HL-60/S4 (cell line): ENCODE measurements around the gene HLA-DOB.

Source experiments
- in situ Hi-C: fragments of 300-500 bp; cut with MboI; formaldehyde crosslinking; loops from 2 replicates; pipeline ENCODE4 v1.14.3; 2022; ENCODE audit warnings: low sequenced_read_pairs

Gene HLA-DOB

DNA sequence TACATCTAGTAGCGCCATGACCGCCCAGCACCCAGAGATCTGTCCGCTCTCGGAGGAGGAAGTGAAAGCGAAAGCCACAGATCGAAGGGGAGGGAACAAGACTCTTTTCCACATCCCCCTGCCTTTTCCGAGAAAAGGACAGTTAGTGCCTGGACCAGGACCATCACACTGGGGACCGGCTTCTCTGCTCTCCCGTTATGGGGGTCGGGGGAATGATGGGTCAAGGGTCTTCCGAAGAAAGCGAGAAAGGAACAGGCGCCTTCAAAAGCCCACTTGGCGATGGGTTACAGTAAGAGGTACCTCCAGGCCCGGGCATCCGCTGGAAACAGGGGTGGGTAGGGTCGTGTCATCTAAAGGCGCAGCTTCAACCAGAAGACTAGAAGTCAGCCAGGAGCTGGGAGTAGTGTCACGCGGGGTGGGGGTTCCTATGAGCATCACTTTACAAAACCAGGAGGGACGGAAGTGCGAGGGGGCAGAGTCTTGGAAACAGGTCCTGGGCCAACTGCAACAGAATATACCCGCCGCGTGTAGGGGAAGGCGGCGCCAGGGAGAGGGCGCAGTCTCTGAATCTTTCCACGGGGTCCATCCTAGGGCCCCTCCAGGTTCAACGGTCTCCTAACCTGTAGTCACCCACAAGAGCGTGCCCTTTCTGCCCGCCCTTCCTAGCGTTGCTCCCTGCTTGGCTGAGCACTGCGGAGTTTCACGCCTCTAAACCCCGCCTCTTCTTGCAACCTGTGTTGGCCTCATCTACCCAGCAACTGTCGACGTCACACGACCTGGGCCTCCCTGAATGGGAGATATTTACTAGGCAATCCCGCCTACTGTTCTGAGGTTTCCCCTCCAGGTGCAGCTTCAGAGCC is 27.4 kb upstream of the HLA-DOB start, which contains the start of gene PSMB8:
Gene PSMB8 (minus strand): TSS at position 69 of the 860 bp plus-strand sequence. CDS start 51 bp downstream, at position 18.
- in situ Hi-C loops, result no loop called here

DNA sequence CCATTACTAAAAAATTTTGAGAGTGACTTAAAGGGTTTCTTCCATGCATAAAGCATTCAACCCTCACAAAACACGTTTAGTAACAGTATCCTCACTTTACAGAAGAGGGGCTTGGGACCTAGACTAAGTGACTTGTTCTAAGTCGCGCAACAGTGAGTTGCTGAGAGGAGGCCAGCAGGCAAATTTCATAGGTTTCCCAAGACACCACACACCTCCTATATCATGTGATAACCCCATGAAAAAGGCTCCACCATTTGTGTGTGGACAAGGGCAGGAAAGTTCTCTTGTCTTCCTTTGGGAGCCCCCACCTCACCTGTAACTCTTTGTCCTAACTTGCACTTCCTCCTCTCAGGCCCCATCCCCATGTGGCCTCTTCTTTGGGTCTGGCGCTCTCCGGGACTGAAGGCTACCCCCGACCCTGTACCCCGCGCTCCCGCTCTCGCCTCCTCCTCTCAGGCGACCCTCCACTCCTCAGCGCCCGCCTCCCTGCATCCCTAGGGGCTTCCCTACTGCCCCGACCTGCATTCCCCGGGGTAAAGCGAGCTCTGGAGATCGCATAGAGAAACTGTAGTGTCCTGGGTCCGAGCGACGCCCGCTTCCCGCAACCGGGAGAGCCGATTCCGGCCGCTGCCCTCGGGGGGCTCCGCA is 26.7 kb upstream of the HLA-DOB start:
- in situ Hi-C loops, result no loop called here

DNA sequence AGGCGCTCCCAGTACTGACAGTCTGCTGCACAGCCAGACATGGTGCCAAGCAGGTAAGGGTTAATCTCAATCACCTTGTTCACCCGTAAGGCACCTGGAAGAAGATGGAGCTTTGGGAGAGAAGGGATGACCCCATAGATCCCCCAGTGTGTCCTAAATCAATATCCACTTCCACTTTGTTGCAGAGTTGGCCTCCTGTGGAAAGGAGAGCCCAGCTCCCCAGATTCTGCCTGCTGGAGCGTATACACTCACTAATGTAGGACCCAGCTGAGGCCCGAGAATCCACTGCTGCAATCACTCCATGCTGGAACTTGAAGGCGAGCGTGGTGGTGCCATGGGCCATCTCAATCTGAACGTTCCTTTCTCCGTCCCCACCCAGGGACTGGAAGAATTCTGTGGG is 25.9 kb upstream of the HLA-DOB start:
- in situ Hi-C loops, result no loop called here

DNA sequence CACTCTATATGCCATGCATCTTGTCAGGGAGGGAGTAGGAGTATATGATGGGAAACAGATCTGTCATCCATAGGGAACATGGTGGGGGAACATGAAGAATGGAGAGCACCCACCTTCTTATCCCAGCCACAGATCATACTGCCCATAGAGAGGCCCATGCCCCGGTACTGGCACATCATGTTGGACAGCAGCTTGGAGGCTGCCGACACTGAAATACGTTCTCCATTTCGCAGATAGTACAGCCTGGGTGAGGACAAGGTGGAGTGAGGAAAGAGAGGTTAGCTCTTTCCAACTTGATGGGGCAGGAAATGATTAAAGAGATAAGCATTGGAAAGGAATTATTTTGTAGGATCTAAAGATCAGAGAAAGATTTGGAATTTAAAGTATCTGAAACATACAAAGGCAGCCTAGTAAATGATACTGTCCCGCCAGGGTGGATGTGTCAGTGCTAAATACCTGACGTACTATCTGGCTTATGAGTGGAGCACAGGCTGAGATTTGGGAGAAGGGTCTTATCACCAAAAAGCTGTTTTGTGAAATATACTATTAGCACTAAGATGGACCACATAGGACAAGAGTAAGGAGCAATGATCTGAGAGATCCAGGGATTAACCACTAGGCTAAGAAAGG is 25.3 kb upstream of the HLA-DOB start:
- in situ Hi-C loops, result no loop called here

DNA sequence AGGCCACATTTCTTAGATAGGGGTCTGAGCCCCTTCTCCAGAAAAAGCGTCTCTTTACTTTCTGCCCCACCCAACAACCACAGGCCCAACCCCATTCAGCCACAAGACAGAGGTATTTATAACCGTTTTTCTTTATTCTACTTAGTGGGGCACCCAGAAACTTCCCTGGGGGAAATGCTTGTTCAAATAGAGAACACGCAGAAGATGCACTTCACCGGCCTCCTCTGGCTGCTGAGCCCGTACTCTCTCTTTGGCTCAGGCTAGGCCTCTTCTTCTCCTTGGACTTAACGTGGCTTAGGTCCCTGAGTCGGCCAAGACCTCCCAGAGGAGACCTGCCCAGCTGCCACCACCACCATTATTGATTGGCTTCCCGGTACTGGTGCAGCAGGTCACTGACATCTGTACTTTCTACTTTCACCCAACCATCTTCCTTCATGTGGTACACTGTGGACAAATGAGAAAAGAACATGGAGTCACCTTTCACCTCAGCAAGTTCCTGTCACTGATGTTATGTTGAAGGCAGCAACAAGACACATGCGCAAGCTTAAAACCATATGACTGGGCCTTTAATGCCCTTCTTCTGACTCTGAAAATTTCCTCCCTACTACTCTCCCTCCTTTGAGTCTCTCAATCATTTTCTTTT is 23.9 kb upstream of the HLA-DOB start:
- in situ Hi-C loops, result no loop called here

DNA sequence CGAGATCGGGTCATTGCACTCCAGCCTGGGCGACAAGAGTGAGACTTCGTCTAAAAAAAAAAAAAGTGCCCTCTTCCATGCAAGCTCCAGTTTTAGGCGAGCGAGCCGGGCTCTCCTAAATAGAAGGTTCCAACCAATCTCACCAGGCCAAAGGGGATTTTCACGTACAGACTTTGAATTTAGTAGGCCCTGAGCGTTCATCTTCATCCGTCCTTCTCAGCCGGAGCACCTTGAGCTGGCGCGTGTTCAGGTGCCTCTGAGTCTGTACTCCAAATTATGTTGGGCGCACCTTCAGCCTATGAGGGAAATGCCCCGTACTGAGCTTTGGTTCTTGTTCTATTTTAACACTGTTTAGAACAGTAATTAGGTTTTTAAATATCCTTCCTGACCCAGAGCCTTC is 22.6 kb upstream of the HLA-DOB start:
- in situ Hi-C loops, result no loop called here

DNA sequence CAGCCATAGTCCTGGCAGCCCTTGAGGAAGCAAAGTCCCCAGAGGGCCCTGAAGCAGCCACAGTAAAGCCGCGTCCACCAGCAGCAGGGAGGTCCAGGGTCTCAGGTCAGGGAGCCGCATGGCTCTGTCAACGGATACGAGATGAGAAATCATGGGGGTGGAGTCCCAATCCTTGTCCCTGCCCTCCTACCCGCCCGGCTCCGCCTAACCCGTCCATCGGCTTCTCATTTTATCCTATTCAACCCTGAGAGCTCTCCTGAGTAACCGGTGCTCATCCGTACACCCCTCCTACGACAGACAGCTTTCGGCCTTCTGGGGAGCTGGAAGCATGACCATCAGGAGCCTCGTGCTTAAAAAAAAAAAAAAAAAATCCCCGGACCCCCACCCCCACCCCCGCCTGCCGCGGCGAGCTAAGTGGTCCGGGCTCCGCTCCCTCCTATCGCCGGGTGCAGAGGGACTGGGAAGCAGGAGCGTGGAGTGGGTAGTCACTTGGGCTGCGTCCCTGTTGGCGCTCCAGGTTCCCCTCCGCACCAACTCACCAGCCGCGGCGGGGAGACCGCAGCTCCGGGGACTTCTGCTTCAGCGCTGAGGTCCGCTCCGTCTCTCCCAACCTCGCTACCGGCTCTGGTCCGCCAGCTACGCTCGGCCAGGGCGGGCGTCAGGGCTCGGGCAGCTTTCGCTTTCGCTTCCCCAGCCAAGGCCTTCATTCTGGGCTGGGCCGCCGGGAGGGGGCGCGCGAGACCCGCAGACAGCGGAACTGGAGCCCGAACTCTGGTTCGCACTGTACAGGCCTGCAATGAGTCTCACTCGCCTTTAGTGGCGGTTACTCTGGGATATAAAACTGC is 21.5 kb upstream of the HLA-DOB start, which contains the start of gene TAP2:
Gene TAP2 (minus strand): TSS at position 626 of the 845 bp plus-strand sequence. CDS start 506 bp downstream, at position 120.
- in situ Hi-C loops, result no loop called here

DNA sequence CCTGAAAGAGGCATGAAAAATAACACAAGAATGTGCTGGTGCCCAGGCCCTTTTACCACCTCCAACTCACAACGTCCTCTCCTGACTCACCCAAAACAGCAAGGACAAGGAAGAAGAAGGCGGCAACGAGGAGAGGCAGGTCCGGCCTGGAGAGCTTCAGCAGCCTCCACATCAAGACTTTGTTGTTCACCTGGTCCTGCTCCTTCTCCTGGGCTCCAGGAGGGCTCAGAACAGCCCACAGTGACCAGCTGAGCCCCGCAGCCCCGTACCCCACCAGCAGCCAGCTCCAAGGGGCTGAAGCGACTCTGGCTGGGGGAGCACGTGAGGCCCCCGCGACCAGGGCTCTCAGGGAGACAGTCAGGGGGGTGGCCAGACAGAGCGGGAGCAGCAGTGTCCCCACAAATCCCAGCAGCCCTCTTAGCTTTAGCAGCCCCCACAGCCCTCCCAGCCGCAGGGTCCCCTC is 20.9 kb upstream of the HLA-DOB start:
- in situ Hi-C loops, result no loop called here

DNA sequence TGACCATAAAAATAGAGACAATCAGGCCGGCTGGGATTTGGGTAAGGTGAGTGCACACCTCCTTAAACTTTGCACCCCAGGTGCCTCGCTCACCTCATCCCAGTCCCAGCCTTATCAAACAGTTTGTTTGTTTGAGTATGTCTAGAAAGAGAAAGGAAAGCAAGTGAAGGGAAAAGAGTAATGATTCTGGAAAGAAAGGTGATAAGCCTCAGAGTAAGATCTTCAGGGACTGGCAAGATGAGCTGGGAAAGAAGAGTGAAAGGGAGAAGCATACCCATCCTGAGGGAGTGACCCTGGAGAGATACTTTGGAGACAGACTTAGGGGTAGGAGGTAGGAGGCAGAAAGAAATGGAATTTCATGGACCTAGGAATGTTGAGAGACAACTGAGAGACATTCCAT is 20.1 kb upstream of the HLA-DOB start:
- in situ Hi-C loops, result no loop called here

DNA sequence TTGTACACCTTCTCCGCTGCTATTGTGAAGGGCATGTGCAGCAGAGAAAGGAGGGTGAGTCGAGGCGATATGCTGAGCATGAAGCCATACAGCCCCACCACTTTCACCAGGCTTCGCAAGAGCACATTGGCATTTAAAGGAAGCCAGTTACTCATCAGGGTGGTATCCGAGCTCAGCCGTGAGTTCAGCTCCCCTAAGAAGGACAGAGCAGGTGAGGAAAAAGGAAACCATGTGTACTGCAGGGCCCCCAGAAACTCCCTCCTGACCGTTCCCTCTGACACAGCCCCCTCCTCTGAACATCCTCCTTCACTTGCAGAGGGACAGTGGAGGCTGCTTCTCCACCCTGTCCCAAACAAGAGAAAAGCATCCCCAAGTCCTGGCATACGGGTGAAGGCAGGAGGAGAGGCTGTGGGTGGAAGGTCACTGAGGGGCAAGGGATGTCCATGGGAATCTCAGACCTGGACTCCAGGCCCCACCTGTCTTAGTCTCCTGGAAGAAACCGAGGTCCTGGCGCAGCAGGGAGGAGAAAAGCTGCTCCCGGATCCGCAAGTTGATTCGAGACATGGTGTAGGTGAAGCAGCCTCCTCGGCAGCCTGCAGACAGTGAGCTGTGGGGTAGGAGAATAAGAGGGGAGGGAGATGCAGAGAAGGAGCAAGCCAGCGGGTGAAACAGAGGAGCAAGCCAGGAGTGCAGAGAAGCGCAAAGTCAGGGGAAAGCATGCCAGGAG is 18.5 kb upstream of the HLA-DOB start:
- in situ Hi-C loops, result no loop called here

DNA sequence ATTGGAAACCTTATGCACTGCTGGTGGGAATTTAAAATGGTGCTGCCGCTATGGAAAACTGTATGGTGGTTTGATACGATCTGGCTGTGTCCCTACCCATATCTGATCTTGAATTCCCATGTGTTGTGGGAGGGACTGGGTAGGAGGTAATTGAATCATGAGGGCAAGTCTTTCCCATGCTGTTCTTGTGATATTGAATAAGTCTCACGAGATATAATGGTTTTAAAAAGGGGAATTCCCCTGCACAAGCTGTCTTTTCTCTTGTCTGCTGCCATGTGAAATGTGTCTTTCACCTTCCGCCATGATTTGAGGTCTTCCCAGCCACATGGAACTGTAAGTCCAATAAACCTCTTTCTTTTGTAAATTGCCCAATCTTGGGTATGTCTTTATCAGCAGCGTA is 16.9 kb upstream of the HLA-DOB start:
- in situ Hi-C loops, result no loop called here

DNA sequence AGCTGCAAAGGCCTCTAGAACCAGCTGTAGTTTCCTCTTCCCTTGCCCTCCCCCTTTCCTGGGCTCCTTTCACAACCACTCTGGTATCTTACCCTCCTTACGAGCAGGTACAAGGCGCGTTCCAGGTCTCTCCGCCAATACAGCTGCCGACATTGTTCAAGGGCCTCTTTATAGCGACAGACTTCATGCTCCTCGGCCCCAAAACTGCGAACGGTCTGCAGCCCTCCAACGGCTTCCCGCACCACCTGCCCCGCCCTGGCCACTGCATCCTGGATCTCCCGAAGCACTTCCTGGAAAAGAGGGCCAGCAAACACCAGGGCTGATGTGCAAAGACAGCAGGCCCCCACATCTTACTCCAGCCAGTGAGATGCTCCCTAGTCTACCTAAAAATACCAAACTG is 15.7 kb upstream of the HLA-DOB start:
- in situ Hi-C loops, result no loop called here

DNA sequence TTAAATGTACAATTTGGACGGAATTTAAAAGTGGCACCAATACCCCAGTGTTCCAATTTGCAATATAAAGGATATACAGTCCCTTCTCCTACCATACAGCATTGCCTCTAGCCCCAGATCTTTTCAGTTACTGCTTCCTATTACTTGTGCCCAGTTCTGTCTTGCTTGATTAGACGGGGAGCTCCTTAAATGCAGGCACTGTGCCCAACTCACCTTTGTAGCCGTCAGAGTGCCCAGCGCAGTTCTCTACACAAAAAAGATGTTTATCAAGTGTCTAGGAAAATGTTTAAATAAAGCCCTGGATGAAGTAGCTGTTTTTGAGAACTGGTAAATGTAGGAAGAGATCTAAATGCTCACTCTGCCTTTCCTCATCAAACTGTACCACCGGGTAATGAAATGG is 14.1 kb upstream of the HLA-DOB start:
- in situ Hi-C loops, result no loop called here

DNA sequence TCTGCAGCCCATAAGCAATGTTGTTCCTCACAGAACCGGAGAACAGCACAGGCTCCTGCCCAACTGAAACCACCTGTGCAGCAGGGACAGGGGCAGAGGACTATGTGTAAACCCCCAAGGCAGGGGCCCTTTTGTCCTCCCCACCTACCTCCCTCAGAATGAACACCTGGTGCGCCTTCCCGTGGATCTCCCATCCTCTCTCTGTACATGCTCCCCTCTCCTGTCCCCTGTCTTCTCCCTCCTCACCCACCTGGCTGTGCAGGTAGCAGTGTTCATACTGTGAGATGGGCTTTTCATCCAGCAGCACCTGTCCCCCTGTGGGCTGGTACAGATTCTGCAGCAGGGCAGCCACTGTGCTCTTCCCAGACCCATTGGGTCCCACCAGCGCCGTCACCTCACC is 13.2 kb upstream of the HLA-DOB start:
- in situ Hi-C loops, result no loop called here

DNA sequence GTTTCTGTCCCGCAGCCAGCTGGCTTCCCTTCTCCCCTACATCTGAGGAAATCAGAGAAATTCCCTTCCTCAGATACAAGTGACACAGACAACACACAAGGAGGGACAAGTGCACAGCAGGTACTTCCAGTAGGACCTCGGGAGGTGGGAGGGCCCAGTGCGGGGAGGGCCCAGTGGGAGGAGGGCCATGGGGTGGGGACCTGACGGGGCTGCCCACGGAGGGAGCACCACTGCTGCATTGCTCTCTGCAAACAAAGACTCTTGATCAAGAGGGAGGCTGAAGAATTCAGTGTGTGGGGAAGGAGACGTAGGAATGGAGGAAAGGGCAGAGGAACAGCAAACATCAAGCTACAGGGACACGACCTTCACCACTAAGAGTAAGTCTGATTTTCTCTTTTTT is 12.7 kb upstream of the HLA-DOB start:
- in situ Hi-C loops, result no loop called here

DNA sequence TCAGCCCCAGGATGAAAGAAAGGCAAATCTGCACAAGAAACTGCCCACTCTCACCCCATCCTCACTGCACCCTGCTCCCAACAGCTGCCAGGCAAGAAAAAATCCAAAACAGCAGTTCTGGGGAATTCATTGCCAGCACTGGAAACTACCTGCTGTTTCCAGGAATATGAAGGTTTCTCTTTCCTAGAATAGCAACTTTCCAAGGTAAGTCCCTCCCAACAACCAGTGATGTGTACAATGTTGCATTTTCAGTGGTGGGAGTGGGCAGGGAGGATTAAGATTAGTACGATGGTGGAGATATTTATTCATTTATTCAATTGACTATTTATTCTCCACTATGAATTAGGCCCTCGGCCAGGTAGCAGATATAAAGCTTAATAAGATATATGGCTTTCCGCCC is 10.2 kb upstream of the HLA-DOB start:
- in situ Hi-C loops, result no loop called here

DNA sequence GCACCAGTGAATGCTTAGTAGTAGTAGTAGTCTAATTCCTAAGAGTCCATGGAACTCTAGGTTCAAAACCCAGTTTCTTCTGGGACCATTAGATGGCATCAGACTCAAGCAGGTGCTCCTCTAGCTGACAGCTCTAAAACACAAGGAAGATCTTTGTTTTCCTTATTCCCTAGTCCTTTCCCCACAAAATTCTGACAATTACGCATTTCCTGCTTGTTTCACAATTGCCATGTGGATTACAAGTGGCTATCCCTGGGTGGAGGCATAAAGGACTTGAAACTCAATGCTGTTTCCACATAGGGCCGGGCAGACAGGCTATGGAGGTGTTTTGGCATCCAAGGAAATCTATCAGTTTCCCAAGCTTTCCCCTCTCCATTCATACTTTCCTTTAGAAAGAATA is 9.2 kb upstream of the HLA-DOB start:
- in situ Hi-C loops, result no loop called here

DNA sequence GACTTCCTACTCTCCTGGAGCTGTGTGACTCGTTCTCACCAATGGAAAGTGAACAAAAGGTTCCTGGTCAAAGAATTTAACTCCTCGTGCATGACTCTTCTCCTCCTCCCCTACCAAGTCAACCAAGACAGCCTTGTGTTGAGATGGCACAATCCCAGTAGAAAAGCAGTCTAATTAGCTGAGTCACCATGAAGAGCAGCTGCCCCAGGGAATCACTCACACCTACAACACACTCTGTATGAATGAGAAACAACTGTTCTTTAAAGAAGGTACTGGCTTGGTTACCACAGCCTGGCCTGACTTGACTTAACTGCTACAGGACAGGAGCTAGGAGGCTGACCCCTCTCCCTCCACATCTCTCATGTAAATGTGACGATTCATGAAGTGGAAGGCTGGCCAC is 2.9 kb upstream of the HLA-DOB start:
- in situ Hi-C loops, result no loop called here

DNA sequence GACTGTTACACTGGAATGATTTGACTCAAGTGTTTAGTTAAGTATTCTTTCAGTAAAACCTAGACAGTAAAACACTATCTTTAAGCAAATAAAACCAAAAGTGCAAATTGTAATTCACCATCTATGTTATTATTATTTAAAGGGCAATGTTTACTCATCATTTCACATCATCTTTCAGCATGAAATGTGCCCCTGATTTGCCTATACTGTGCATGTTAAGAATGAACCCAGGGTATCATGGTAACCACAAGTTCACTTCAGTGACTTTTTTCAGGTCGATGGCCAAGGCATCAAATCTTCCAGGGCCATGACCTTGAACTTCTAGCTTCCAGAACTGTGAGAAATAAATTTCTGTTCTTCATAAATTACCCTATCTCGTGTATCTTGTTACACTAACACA is 2.1 kb upstream of the HLA-DOB start:
- in situ Hi-C loops, result no loop called here

DNA sequence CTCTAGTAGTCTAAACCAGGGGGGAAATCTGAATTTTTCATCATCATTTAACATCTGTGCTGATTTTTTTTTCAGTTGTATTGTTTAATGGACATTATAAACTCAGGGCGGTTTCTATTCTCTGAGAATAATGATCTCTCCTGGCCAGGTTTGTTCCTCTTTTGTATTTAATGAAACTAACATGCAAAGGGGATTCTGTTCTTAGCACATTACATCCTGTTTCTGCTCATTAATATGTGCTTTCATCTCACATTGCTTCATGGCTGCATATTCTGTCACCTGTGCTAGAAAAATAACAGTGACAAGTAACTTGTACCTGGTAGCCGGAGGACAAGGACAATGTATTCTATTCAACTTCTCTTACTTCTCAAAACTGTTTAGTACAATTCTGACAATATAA is 806 bp downstream of the HLA-DOB start:
- in situ Hi-C loops, result no loop called here
